GM18508 (cell line): ENCODE data around the gene PIP4K2C.
"Not testable (repeated sequence)": the region's sequence is repeated elsewhere in the genome, so short reads cannot be mapped to it uniquely, and the experiment has no call there.

ENCODE experiments used
- ATAC-seq: cut with Tn5 transposase; IDR thresholded peaks from one replicate; pipeline ENCODE4 v1.9.1; 2021; ENCODE audit warnings: moderate number of reproducible peaks; ENCODE audit not compliant: insufficient read depth, unreplicated experiment

The PIP4K2C gene

GRCh38 chr12:57630891-57631433, 40.0 kb downstream of the PIP4K2C start:
- no peak for ATAC-seq

GRCh38 chr12:57631566-57632072, 40.6 kb downstream of the PIP4K2C start:
- ATAC-seq, result no peak

- no peak for ATAC-seq
These were observed 41.3 kb downstream of the PIP4K2C start for GRCh38 chr12:57632073-57632957.

- no peak for ATAC-seq
These were observed 42.2 kb downstream of the PIP4K2C start, which contains the start of gene B4GALNT1 for GRCh38 chr12:57632958-57633840. Gene B4GALNT1, minus strand, starts transcription at chr12:57633201. Its CDS starts 1,069 bp downstream, at chr12:57632132.

GRCh38 chr12:57636731-57637130, 45.7 kb downstream of the PIP4K2C start:
- ATAC-seq, result not testable (repeated sequence)

- no peak for ATAC-seq
These were observed 46.4 kb downstream of the PIP4K2C start for GRCh38 chr12:57637364-57637763.

GRCh38 chr12:57638096-57638495, 47.1 kb downstream of the PIP4K2C start:
- no peak for ATAC-seq

GRCh38 chr12:57640175-57641042, 49.4 kb downstream of the PIP4K2C start:
- ATAC-seq, result no peak

GRCh38 chr12:57641699-57642442, 50.9 kb downstream of the PIP4K2C start:
- ATAC-seq, result no peak

GRCh38 chr12:57645990-57646658, 55.1 kb downstream of the PIP4K2C start:
- not testable (repeated sequence) for ATAC-seq

- ATAC-seq, result not testable (repeated sequence)
These were observed 55.7 kb downstream of the PIP4K2C start for GRCh38 chr12:57646659-57647049.
